PC-9 (cell line): ENCODE data around the gene RCOR1. TPM values are rescaled to one million over a fixed set of nuclear protein-coding genes. Genes with fewer than 3 reads are reported as not detected.

Experiments used
- BruUV-seq: library from RNA; stranded (reverse); fragments of 400-500 nt; replicated peaks from 2 replicates; lab custom pipeline; 2021; lab: Mats Ljungman, UMichigan
- CTCF ChIA-PET: fragments of 300-600 bp; sonication (Branson Sonifier 250); formaldehyde crosslinking; loops from one replicate; lab custom pipeline; 2022; ENCODE audit warnings: antibody characterized with exemption; lab: Charles Lee
- POLR2A ChIA-PET: fragments of 300-600 bp; sonication (Branson Sonifier 250); formaldehyde crosslinking; loops from one replicate; lab custom pipeline; 2022; ENCODE audit warnings: antibody characterized with exemption; ENCODE audit not compliant: unreplicated experiment; lab: Charles Lee
- DNase-seq, 2 experiments: peaks; one replicate each; pipeline versions ENCODE4 v3.0.0 to v3.0.0-alpha.2; 2015 to 2022; ENCODE audit warnings: mixed read lengths in 1 of 2
- H2AFZ ChIP-seq: fragments of 200-600 bp; sonication (generic); 2 replicates; pipeline ENCODE4 v1.8.1; 2017; ENCODE audit warnings: antibody characterized with exemption
- H3F3A ChIP-seq: fragments of 200-600 bp; sonication (generic); 2 replicates; pipeline ENCODE4 v1.8.1; 2017; ENCODE audit warnings: antibody characterized with exemption, mild to moderate bottlenecking, low read depth; ENCODE audit not compliant: insufficient read depth
- H3K27ac ChIP-seq: fragments of 200-600 bp; sonication (generic); 2 replicates; pipeline ENCODE4 v1.6.1; 2016; ENCODE audit warnings: mixed run types
- H3K27me3 ChIP-seq: fragments of 200-600 bp; sonication (generic); 2 replicates; pipeline ENCODE4 v1.6.1; 2016; ENCODE audit warnings: low read depth, mixed run types; ENCODE audit not compliant: insufficient read depth
- H3K36me3 ChIP-seq: fragments of 200-600 bp; sonication (generic); 2 replicates; pipeline ENCODE4 v1.6.1; 2016; ENCODE audit warnings: low read depth, mixed run types
- H3K4me1 ChIP-seq: fragments of 200-600 bp; sonication (generic); replicated peaks from 2 replicates; pipeline ENCODE4 v1.6.1; 2016; ENCODE audit warnings: mixed run types; ENCODE audit not compliant: insufficient read depth
- H3K4me2 ChIP-seq: fragments of 200-600 bp; sonication (generic); 2 replicates; pipeline ENCODE4 v1.6.1; 2017; ENCODE audit warnings: mixed run types
- H3K4me3 ChIP-seq: fragments of 200-600 bp; sonication (generic); 2 replicates; pipeline ENCODE4 v1.6.1; 2016; ENCODE audit warnings: mixed run types
- H3K79me2 ChIP-seq: fragments of 200-600 bp; sonication (generic); 2 replicates; pipeline ENCODE4 v1.6.1; 2017; ENCODE audit warnings: low read depth, mixed run types
- H3K9me2 ChIP-seq: fragments of 200-600 bp; sonication (generic); 2 replicates; pipeline ENCODE4 v1.8.1; 2017; ENCODE audit warnings: mild to moderate bottlenecking; ENCODE audit not compliant: insufficient read depth
- H3K9me3 ChIP-seq: fragments of 200-600 bp; sonication (generic); 2 replicates; pipeline ENCODE4 v1.8.1; 2016; ENCODE audit warnings: low read depth; ENCODE audit not compliant: insufficient read depth
- H4K20me1 ChIP-seq: fragments of 200-600 bp; sonication (generic); 2 replicates; pipeline ENCODE4 v1.8.1; 2017; ENCODE audit not compliant: insufficient read depth
- CTCF ChIP-seq: fragments of 200-600 bp; sonication (generic); conservative IDR thresholded peaks from 2 replicates; pipeline ENCODE4 v1.6.1; 2017; ENCODE audit warnings: mixed run types, antibody characterized with exemption, mild to moderate bottlenecking, moderate library complexity
- EZH2 ChIP-seq: fragments of 200-600 bp; sonication (generic); IDR thresholded peaks from 2 replicates; pipeline ENCODE4 v1.8.0; 2017; ENCODE audit warnings: antibody characterized with exemption, low read depth
- intact Hi-C: fragments of 100-400 bp; cut with micrococcal nuclease; formaldehyde crosslinking; loops from one replicate; pipeline ENCODE4 v1.10.0; 2022; ENCODE audit not compliant: unreplicated experiment
- total RNA-seq: library from RNA; stranded (reverse); gene quantifications from 2 replicates; pipeline ENCODE4 v1.2.3, GENCODE V29; 2021

The RCOR1 gene
- total RNA-seq, 1 experiment from 2014 or later = 67.2 TPM

- ChIA-PET CTCF (no interaction called here), POLR2A (no interaction called here)
- intact Hi-C loops = no loop called here
Measured at GRCh38 chr14:102601378-102601925, 9.0 kb downstream of the RCOR1 start.

GRCh38 chr14:102602421-102603292, 10.2 kb downstream of the RCOR1 start:
- TF ChIP-seq CTCF = no peak
- no peak for TF ChIP-seq EZH2
- H3K27me3 ChIP-seq = no peaks in the 10 kb centered on the region
- no peak overlapping the region for H2AFZ ChIP-seq
- H3K79me2 ChIP-seq = peaks cover 100% of the 10 kb centered on the region
- H3K4me2 ChIP-seq = no peak overlapping the region
- peaks cover 75% of the 10 kb centered on the region for H4K20me1 ChIP-seq
- no peaks in the 10 kb centered on the region for H3K9me2 ChIP-seq
- no peaks in the 10 kb centered on the region for H3K9me3 ChIP-seq
- BruUV-seq = no TSS peak
- peak overlapping the region; percentile 33; the same call in 1 of the 2 replicates for H3K27ac ChIP-seq
- ChIA-PET POLR2A (interaction anchor here (0.6 to 0.7 kb wide), 2 partner anchors 25 to 94 kb away, joined by 3 to 4 read pairs; no protein-coding TSS in a partner anchor), CTCF (interaction anchor here (0.7 kb wide), 1 partner anchor 100 kb away, joined by 13 read pairs; no protein-coding TSS in a partner anchor)
- H3F3A ChIP-seq = peaks cover 56% of the 10 kb centered on the region
- peaks cover 29% of the 10 kb centered on the region for H3K4me1 ChIP-seq
- no peak for DNase-seq
- intact Hi-C loops = no loop called here
- H3K36me3 ChIP-seq = peaks cover 5% of the 10 kb centered on the region; the same call in 1 of the 2 replicates
- no peak overlapping the region for H3K4me3 ChIP-seq

More at GRCh38 chr14:102601378-102601925, 9.0 kb downstream of the RCOR1 start:
- no TSS peak for BruUV-seq
- H2AFZ ChIP-seq = no peak overlapping the region
- H3K9me3 ChIP-seq = no peaks in the 10 kb centered on the region
- H3K27me3 ChIP-seq = no peaks in the 10 kb centered on the region
- no peak overlapping the region for H3K4me3 ChIP-seq
- peaks cover 46% of the 10 kb centered on the region for H3F3A ChIP-seq
- H3K4me1 ChIP-seq = peaks cover 25% of the 10 kb centered on the region
- H3K36me3 ChIP-seq = peaks cover 5% of the 10 kb centered on the region; the same call in 1 of the 2 replicates
- H3K9me2 ChIP-seq = no peaks in the 10 kb centered on the region
- peaks cover 69% of the 10 kb centered on the region for H4K20me1 ChIP-seq
- H3K27ac ChIP-seq = no peak overlapping the region
- no peak for TF ChIP-seq CTCF
- no peak for TF ChIP-seq EZH2
- no peak overlapping the region for H3K4me2 ChIP-seq
- DNase-seq = no peak
- peaks cover 100% of the 10 kb centered on the region for H3K79me2 ChIP-seq

- ChIA-PET POLR2A (interaction anchor here (0.6 to 1.0 kb wide), 5 partner anchors 25 to 234 kb away, joined by 3 to 7 read pairs (median 4); no protein-coding TSS in a partner anchor), CTCF (no interaction called here)
- H3F3A ChIP-seq = peaks cover 59% of the 10 kb centered on the region
- peaks cover 29% of the 10 kb centered on the region for H3K4me1 ChIP-seq
- no peaks in the 10 kb centered on the region for H3K27me3 ChIP-seq
- no peak overlapping the region for H3K4me3 ChIP-seq
- H3K27ac ChIP-seq = 0 out of 2 replicates have a peak overlapping the region, but pooled peaks have one; percentile 33
- TF ChIP-seq CTCF (no peak), EZH2 (no peak)
- intact Hi-C loops = no loop called here
- DNase-seq = no peak
- no peak overlapping the region for H2AFZ ChIP-seq
- no TSS peak for BruUV-seq
- peaks cover 76% of the 10 kb centered on the region for H4K20me1 ChIP-seq
- no peaks in the 10 kb centered on the region for H3K9me3 ChIP-seq
- no peaks in the 10 kb centered on the region for H3K9me2 ChIP-seq
- peaks cover 5% of the 10 kb centered on the region; the same call in 1 of the 2 replicates for H3K36me3 ChIP-seq
- H3K79me2 ChIP-seq = peaks cover 100% of the 10 kb centered on the region
- H3K4me2 ChIP-seq = no peak overlapping the region
Measured at GRCh38 chr14:102603293-102603907, 11.0 kb downstream of the RCOR1 start.
